Inflammatory macrophage treated with lipopolysaccharide for 4 hours (primary cell): ENCODE measurements around the gene PIK3CG.
"Not testable (repeated sequence)": the region's sequence is repeated elsewhere in the genome, so short reads cannot be mapped to it uniquely, and the experiment has no call there.

ENCODE experiments used
- DNase-seq: peaks from one replicate; pipeline ENCODE4 v3.0.0-alpha.2; 2020

The PIK3CG gene

GRCh38 chr7:106888204-106888603 is 23.1 kb downstream of the PIK3CG start:
- no peak for DNase-seq

- DNase-seq, result no peak
Observed at GRCh38 chr7:106890952-106891351, 25.9 kb downstream of the PIK3CG start.

- no peak for DNase-seq
Observed at GRCh38 chr7:106891548-106892410, 26.7 kb downstream of the PIK3CG start.

GRCh38 chr7:106893591-106893990 is 28.5 kb downstream of the PIK3CG start:
- DNase-seq, result peak; percentile 68

GRCh38 chr7:106895246-106895864 is 30.3 kb downstream of the PIK3CG start:
- peak; percentile 67 for DNase-seq

GRCh38 chr7:106896231-106896630 is 31.1 kb downstream of the PIK3CG start:
- DNase-seq, result no peak

- DNase-seq, result not testable (repeated sequence)
Observed at GRCh38 chr7:106897553-106897952, 32.5 kb downstream of the PIK3CG start.

- not testable (repeated sequence) for DNase-seq
Observed at GRCh38 chr7:106898967-106899366, 33.9 kb downstream of the PIK3CG start.

- DNase-seq, result peak; percentile 24
Observed at GRCh38 chr7:106901828-106902441, 36.9 kb downstream of the PIK3CG start.

GRCh38 chr7:106905734-106906133 is 40.7 kb downstream of the PIK3CG start:
- DNase-seq, result no peak

- DNase-seq, result no peak
Observed at GRCh38 chr7:106911959-106912358, 46.9 kb downstream of the PIK3CG start.

- peak; percentile 9 for DNase-seq
Observed at GRCh38 chr7:106914018-106914607, 49.0 kb downstream of the PIK3CG start.

- no peak for DNase-seq
Observed at GRCh38 chr7:106915407-106915806, 50.3 kb downstream of the PIK3CG start.

GRCh38 chr7:106915873-106916272 is 50.8 kb downstream of the PIK3CG start:
- no peak for DNase-seq

GRCh38 chr7:106916679-106917078 is 51.6 kb downstream of the PIK3CG start:
- DNase-seq, result no peak

- no peak for DNase-seq
Observed at GRCh38 chr7:106918991-106919390, 53.9 kb downstream of the PIK3CG start.

GRCh38 chr7:106924468-106924867 is 59.4 kb downstream of the PIK3CG start:
- not testable (repeated sequence) for DNase-seq

- DNase-seq, result no peak
Observed at GRCh38 chr7:106926892-106927291, 61.8 kb downstream of the PIK3CG start.

GRCh38 chr7:106927536-106927935 is 62.5 kb downstream of the PIK3CG start:
- DNase-seq, result no peak

- DNase-seq, result not testable (repeated sequence)
Observed at GRCh38 chr7:106929616-106930015, 64.5 kb downstream of the PIK3CG start.

GRCh38 chr7:106936236-106936635 is 71.2 kb downstream of the PIK3CG start:
- no peak for DNase-seq

GRCh38 chr7:106938122-106938521 is 73.0 kb downstream of the PIK3CG start:
- DNase-seq, result not testable (repeated sequence)

- DNase-seq, result no peak
Observed at GRCh38 chr7:106938803-106939202, 73.7 kb downstream of the PIK3CG start.
